NCI-H2029 (cell line): Measurements from ENCODE around the gene RABEP1.
"Not testable (repeated sequence)": the region's sequence is repeated elsewhere in the genome, so short reads cannot be mapped to it uniquely, and the experiment has no call there.

Experiments used
- DNase-seq: peaks from one replicate; lab custom pipeline; 2025; lab: John Stamatoyannopoulos, UW

Gene RABEP1

DNA sequence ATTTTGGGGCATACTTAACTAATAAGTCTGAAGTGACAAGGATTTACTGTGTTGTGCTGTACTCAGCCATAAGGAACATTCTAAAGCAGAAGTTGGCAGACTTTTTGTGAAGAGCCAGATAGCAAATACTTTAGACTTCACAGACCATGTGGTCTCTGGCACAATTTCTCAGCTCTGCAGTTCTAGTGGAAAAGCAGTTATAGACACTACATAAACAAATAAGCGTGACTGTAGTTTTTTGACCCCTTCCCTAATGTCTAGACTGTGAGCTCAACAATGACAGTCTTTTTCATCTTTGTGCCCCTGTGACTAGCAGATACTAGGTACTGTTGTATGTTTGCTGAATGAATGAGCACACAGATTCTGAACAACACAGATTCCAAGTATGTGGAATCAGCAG is 142.8 kb downstream of the RABEP1 start:
- DNase-seq: no peak

DNA sequence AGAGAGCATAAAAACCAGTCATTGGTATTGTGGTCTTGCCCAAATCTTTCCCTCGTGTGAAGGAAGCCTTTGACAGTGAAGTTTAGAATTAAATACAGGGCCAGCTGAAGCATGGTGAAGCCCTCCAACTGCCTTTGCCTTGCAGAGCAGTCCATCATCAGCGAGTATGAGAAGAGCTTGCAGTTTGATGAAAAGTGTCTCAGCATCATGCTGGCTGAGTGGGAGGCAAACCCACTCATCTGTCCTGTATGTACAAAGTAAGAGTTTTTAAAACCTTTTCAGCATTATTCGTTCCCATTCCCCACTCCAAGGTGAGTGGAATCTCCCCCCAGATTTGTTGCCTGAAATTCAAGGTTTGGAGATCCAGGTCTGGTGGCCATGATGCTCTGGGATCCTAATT is 143.7 kb downstream of the RABEP1 start:
- DNase-seq: no peak

DNA sequence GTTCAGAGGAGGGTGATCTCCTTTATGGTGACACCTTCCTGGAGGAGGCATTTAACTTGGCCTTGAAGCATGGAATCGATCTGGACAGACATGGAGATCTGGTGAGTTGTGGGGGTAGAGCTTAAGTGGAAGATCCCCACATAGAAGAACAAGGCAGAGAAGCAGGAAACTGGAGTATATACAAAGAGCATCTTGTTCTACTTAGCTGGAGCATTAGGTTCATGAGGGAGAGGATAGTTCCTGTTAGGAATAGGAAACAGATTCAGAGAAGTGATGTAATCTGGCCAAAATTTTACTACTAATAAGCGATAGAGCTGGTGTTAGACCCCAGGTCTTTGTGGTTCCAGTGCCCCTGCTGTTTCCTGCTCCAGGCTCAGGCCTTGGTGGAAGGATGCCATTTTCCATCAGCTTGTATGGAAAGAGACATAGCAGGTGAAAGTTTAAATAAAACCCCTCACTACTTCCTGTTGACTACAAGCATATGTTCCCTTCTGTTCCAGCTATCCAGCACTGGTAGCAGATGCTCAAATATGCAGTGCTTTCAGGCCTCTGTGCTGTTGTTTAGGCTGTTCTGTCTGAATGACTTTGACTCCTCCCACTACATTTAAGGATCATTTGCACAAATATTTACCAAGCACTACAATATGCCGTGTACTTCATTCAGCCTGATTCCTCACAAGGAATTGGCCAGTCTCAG is 147.3 kb downstream of the RABEP1 start:
- peak; percentile 81 for DNase-seq

DNA sequence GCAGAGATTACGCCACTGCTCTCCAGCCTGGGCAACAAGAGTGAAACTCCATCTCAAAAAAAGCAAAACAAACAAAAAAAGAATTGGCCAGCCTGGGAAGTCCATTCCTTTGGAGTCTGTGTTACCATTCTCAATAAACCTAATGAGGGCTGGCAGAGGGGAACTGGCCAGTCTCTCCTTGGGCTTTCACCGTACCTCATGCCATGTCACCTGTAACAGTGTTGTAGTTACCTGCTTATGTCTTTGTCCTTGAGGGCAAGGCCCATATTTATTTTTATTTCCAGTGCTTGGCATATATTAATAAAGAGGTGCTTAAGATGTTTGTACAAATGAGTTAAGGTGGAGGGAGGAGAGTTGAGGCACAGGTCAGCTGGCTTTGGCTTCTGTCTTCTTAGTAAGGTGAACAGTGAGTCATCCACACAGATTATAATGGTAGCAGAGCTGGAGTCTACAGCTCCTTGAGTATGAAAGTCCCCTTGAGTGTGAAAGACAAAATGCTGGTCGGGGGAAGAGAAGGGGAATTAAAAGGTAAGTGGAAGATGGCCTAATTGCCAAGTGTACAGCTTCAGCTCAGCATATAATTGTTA is 148.4 kb downstream of the RABEP1 start:
- DNase-seq: no peak

DNA sequence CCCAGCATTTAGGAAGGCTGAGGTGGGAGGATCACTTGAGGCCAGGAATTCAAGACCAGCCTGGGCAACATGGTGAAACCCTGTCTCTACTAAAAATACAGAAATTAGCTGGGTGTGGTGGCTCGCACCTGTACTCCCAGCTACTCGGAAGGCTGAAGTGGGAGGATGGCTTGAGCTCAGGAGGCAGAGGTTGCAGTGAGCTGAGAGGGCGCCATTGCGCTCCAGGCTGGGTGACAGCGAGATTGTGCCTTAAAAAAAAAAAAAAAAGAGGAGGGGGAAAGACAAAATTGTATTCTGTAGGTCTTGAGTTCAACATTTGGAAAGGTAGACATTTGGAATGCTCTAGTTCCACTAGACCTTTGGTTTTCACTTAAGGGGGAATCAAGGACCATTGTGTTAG is 149.2 kb downstream of the RABEP1 start:
- DNase-seq: not testable (repeated sequence)

DNA sequence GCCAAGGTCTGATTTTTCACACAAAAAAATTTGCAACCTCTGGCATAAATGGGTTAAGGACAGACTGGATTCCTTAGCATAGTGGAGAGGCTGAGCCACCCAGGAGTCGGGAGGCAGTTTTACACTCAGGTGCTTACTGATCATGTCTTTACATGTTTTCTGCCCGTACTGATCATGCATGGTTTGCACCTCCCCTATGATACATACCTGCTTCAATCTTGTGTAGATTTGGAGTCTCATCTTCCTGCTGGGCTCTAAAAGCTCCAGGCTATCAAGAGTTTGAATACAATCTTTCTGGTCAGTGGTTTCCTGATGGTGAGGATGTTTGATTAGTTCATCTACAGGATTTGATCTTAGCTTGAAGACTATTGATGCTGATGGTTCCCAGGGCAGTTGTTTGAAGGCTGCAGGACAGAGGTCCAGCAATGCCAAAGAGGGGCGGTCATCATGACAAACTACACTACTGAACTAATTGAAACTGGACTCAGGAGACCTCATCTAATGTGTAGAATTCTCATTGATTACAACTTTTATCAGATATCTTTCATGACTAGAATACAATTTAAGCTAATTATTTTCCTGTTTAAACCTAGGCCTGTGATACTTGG is 150.0 kb downstream of the RABEP1 start:
- no peak for DNase-seq

DNA sequence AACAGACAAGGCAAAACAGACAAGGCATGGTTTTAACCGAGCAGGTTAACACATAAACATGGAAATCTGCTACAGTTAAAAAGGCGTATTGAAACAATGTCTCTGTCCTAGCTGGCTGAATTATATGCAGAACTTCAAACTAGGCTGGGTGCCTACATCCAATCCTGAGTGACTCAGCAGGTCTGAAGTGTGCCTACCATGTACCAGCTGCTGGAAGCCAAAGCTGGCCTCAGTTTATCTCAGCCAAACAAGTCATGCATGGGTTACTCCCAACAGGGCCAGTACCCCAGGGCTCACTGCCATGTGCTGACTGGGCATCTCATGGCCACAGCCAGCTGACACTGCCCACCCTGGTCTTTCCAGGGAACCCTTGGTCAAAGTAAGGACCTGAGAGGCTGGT is 152.9 kb downstream of the RABEP1 start:
- no peak for DNase-seq
